Measurements from ENCODE around the gene ADGRV1. TPM values are rescaled to one million over a fixed set of nuclear protein-coding genes. Genes with fewer than 3 reads are reported as not detected.

ADGRV1 gene
- total and polyA plus RNA-seq, 2 donors (not counting 3 experiments of a cell fraction or from before 2014, with no cell fraction given), result 0.11 to 0.55 TPM

DNA sequence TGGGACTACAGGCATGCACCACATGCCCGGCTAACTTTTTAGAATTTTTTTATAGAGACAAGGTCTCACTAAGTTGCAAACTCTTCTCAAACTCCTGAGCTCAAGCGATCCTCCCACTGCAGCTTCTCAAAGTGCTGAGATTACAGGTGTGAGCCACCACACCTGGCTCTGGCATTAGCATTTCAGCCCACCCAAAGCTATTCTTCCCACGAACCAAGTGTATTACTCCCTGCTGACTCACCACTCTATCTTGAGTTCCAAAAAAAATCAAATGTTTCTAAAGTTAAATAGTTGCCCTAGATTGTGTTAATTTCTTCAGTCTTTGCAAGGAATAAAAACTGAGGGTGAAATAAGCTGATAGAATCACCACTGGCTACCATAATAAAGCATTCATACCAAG, 619.0 kb downstream of the ADGRV1 start:
- Histone ChIP-seq H3K4me1 (ENCODE audit: control insufficient read depth, extremely low read depth, insufficient read depth, low read length) (no peaks in the 10 kb centered on the region), H3K4me3 (replicated peaks in 1 of 3; ENCODE audit: insufficient read depth in 1 of 3, low read depth in 1 of 3, low read length in 3 of 3) (no peak overlapping the region), H3K79me2 (ENCODE audit: control insufficient read depth, insufficient read depth, low read length) (no peaks in the 10 kb centered on the region), H3K9ac (replicated peaks; ENCODE audit: extremely low read depth, insufficient read depth, low read length) (no peak overlapping the region), H2AFZ (ENCODE audit: low read depth, low read length) (no peak overlapping the region), H3K4me2 (ENCODE audit: insufficient read depth, low read length) (no peak overlapping the region), H3K9me1 (replicated peaks; ENCODE audit: control insufficient read depth, extremely low read depth, insufficient read depth, low read length) (no peaks in the 10 kb centered on the region), H3K27me3 (ENCODE audit: control insufficient read depth in 2 of 2, insufficient read depth in 2 of 2, low read length in 2 of 2) (no peaks in the 10 kb centered on the region), H4K20me1 (replicated peaks; ENCODE audit: control insufficient read depth, extremely low read depth, insufficient read depth, low read length) (no peaks in the 10 kb centered on the region), H3K27ac (ENCODE audit: insufficient read depth, low read depth, low read length) (no peak overlapping the region), H3K9me3 (replicated peaks; ENCODE audit: control insufficient read depth, insufficient read depth, low read length) (no peaks in the 10 kb centered on the region), H3K36me3 (ENCODE audit: control insufficient read depth in 2 of 2, extremely low read depth in 1 of 2, insufficient read depth in 2 of 2, low read length in 2 of 2) (no peaks in the 10 kb centered on the region)
- TF ChIP-seq JUN (IDR thresholded peaks at IDR 0.05; ENCODE audit: borderline replicate concordance, insufficient read depth, insufficient read length, low read depth) (no peak), EZH2 (IDR thresholded peaks at IDR 0.05; ENCODE audit: borderline replicate concordance, low read depth, low read length, severe bottlenecking) (no peak), MYC (IDR thresholded peaks at IDR 0.05; ENCODE audit: low read depth, low read length) (no peak), GATA2 (IDR thresholded peaks at IDR 0.05; ENCODE audit: insufficient read depth, insufficient read length, low read depth, low read length) (no peak), FOS (IDR thresholded peaks at IDR 0.05; ENCODE audit: borderline replicate concordance, insufficient read depth, low read length) (no peak), CTCF (IDR thresholded peaks at IDR 0.05; ENCODE audit: extremely low read depth in 1 of 2, insufficient read depth in 1 of 2, low read depth in 1 of 2, low read length in 2 of 2) (no peak), POLR2AphosphoS5 (IDR thresholded peaks at IDR 0.05; ENCODE audit: insufficient read depth, low read depth, low read length) (no peak), POLR2A (IDR thresholded peaks at IDR 0.05; ENCODE audit: low read depth, low read length) (no peak)
- TF ChIP-seq, protein P1, sequence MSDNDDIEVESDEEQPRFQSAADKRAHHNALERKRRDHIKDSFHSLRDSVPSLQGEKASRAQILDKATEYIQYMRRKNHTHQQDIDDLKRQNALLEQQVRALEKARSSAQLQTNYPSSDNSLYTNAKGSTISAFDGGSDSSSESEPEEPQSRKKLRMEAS (IDR thresholded peaks at IDR 0.05; ENCODE audit: insufficient read depth, insufficient read length), result no peak
- BruUV-seq (replicated peaks), result no TSS peak
- CTCF ChIA-PET, result interaction anchor here (0.9 kb wide), 1 partner anchor 42 kb away, joined by 3 read pairs; no protein-coding TSS in a partner anchor
- POLR2A ChIA-PET, result no interaction called here
- intact Hi-C loops (cut with micrococcal nuclease) (no loop called here), dilution Hi-C loops (cut with MboI; ENCODE audit: extremely low pct_ligation_motif_present, low sequenced_read_pairs) (no loop called here)
- FAIRE-seq, result no peak
- no peak for DNase-seq (ENCODE audit: low read depth, low spot score)
